H9 (cell line): ENCODE measurements around the gene IDH2. TPM values are rescaled to one million over a fixed set of nuclear protein-coding genes. Genes with fewer than 3 reads are reported as not detected.

Source experiments
- DNase-seq: peaks from one replicate; pipeline ENCODE4 v3.0.0-alpha.2; 2017
- H2AFZ ChIP-seq: one replicate; pipeline ENCODE4 v1.6.1; 2013; ENCODE audit warnings: mild to moderate bottlenecking, low read length, control low read depth, moderate library complexity
- H2AK5ac ChIP-seq: 2 replicates; pipeline ENCODE4 v1.6.1; 2013; ENCODE audit warnings: low read length, control low read depth, mixed read lengths; ENCODE audit not compliant: insufficient read length
- H2BK120ac ChIP-seq: one replicate; pipeline ENCODE4 v1.6.1; 2013; ENCODE audit warnings: low read depth, mild to moderate bottlenecking, low read length, control low read depth, inconsistent platforms; ENCODE audit not compliant: poor library complexity, severe bottlenecking
- H2BK12ac ChIP-seq: 2 replicates; pipeline ENCODE4 v1.6.1; 2013; ENCODE audit warnings: low read length, control low read depth, mixed read lengths, low read depth; ENCODE audit not compliant: insufficient read length
- H2BK15ac ChIP-seq: 2 replicates; pipeline ENCODE4 v1.6.1; 2013; ENCODE audit warnings: low read depth, low read length, control low read depth
- H2BK20ac ChIP-seq: one replicate; pipeline ENCODE4 v1.6.1; 2013; ENCODE audit warnings: low read depth, mild to moderate bottlenecking, low read length, control low read depth, inconsistent platforms; ENCODE audit not compliant: poor library complexity, severe bottlenecking
- H2BK5ac ChIP-seq: 2 replicates; pipeline ENCODE4 v1.6.1; 2013; ENCODE audit warnings: low read length, control low read depth, mixed read lengths; ENCODE audit not compliant: insufficient read length
- H3K14ac ChIP-seq: 2 replicates; pipeline ENCODE4 v1.6.1; 2013; ENCODE audit warnings: low read length, control low read depth; ENCODE audit not compliant: insufficient read depth
- H3K18ac ChIP-seq: 2 replicates; pipeline ENCODE4 v1.6.1; 2013; ENCODE audit warnings: low read depth, mild to moderate bottlenecking, mixed read lengths, low read length, control low read depth; ENCODE audit not compliant: insufficient read length
- H3K23ac ChIP-seq: 2 replicates; pipeline ENCODE4 v1.6.1; 2013; ENCODE audit warnings: low read length, control low read depth, mixed read lengths, low read depth; ENCODE audit not compliant: insufficient read length
- H3K23me2 ChIP-seq: 2 replicates; pipeline ENCODE4 v1.6.1; 2013; ENCODE audit warnings: low read depth, mild to moderate bottlenecking, mixed read lengths, low read length, control low read depth; ENCODE audit not compliant: insufficient read length, poor library complexity, severe bottlenecking
- H3K27ac ChIP-seq: 2 replicates; pipeline ENCODE4 v1.5.1; 2013; ENCODE audit warnings: low read length, control low read depth, mixed read lengths, low read depth; ENCODE audit not compliant: insufficient read length
- H3K27me3 ChIP-seq: 2 replicates; pipeline ENCODE4 v1.6.1; 2013; ENCODE audit warnings: low read length, control low read depth, inconsistent platforms; ENCODE audit not compliant: insufficient read depth
- H3K4ac ChIP-seq: 2 replicates; pipeline ENCODE4 v1.6.1; 2013; ENCODE audit warnings: low read depth, mild to moderate bottlenecking, control low read depth, inconsistent platforms, low read length, moderate library complexity
- H3K4me1 ChIP-seq: 2 replicates; pipeline ENCODE4 v1.6.1; 2013; ENCODE audit warnings: low read length, control low read depth, inconsistent platforms; ENCODE audit not compliant: insufficient read depth
- H3K4me2 ChIP-seq: 2 replicates; pipeline ENCODE4 v1.6.1; 2013; ENCODE audit warnings: low read length, control low read depth, mixed read lengths; ENCODE audit not compliant: insufficient read length, insufficient read depth
- H3K56ac ChIP-seq: 2 replicates; pipeline ENCODE4 v1.6.1; 2013; ENCODE audit warnings: low read depth, mild to moderate bottlenecking, mixed read lengths, low read length, control low read depth; ENCODE audit not compliant: insufficient read length
- H3K79me1 ChIP-seq: 2 replicates; pipeline ENCODE4 v1.6.1; 2013; ENCODE audit warnings: low read depth, mild to moderate bottlenecking, moderate library complexity, low read length, control low read depth, inconsistent platforms; ENCODE audit not compliant: insufficient read depth, poor library complexity, severe bottlenecking
- H3K79me2 ChIP-seq: 2 replicates; pipeline ENCODE4 v1.6.1; 2013; ENCODE audit warnings: low read length, control low read depth, inconsistent platforms; ENCODE audit not compliant: insufficient read depth
- H3K9ac ChIP-seq: 2 replicates; pipeline ENCODE4 v1.6.1; 2013; ENCODE audit warnings: low read length, control low read depth, mixed read lengths; ENCODE audit not compliant: insufficient read length; ENCODE audit errors: extremely low read depth
- H3K9me3 ChIP-seq: one replicate; pipeline ENCODE4 v1.6.1; 2013; ENCODE audit warnings: low read depth, low read length, inconsistent platforms; ENCODE audit not compliant: control insufficient read depth
- H3T11ph ChIP-seq: one replicate; pipeline ENCODE4 v1.6.1; 2013; ENCODE audit warnings: mild to moderate bottlenecking, low read length, control low read depth, inconsistent platforms
- H4K20me1 ChIP-seq: one replicate; pipeline ENCODE4 v1.6.1; 2013; ENCODE audit not compliant: control insufficient read depth, insufficient read length, insufficient read depth
- H4K5ac ChIP-seq: 2 replicates; pipeline ENCODE4 v1.6.1; 2013; ENCODE audit warnings: low read depth, mild to moderate bottlenecking, mixed read lengths, low read length, control low read depth; ENCODE audit not compliant: insufficient read length
- H4K8ac ChIP-seq: replicated peaks from 2 replicates; pipeline ENCODE4 v1.6.1; 2013; ENCODE audit warnings: low read length, control low read depth, mixed read lengths, low read depth; ENCODE audit not compliant: insufficient read length
- H4K91ac ChIP-seq: 2 replicates; pipeline ENCODE4 v1.6.1; 2013; ENCODE audit warnings: low read depth, mild to moderate bottlenecking, moderate library complexity, mixed read lengths, low read length, control low read depth; ENCODE audit not compliant: insufficient read length
- H3K27ac Mint-ChIP-seq, 3 experiments: 2 replicates in 2 of 3; 3 replicates in 1 of 3; pipeline ENCODE4 v1.8.0; 2020 to 2021; ENCODE audit warnings: mixed read lengths in 3 of 3, mild to moderate bottlenecking in 1 of 3, moderate library complexity in 1 of 3
- H3K27me3 Mint-ChIP-seq: 2 replicates; pipeline ENCODE4 v1.8.0; 2021; ENCODE audit warnings: low read depth, mild to moderate bottlenecking, moderate library complexity, mixed read lengths
- H3K36me3 Mint-ChIP-seq, 3 experiments: 2 replicates in 2 of 3; 3 replicates in 1 of 3; pipeline ENCODE4 v1.8.0; 2020 to 2021; ENCODE audit warnings: low read depth in 3 of 3, mixed read lengths in 3 of 3; ENCODE audit not compliant: insufficient read depth in 1 of 3
- H3K4me1 Mint-ChIP-seq, 2 experiments: 2 replicates each; pipeline ENCODE4 v1.8.0; 2020; ENCODE audit warnings: mixed read lengths in 2 of 2
- H3K4me3 Mint-ChIP-seq, 2 experiments: 2 replicates in 1 of 2; 3 replicates in 1 of 2; pipeline ENCODE4 v1.8.0; 2020 to 2021; ENCODE audit warnings: mild to moderate bottlenecking in 2 of 2, mixed read lengths in 2 of 2, moderate library complexity in 1 of 2
- H3K9me3 Mint-ChIP-seq, 2 experiments: 2 replicates in 1 of 2; 3 replicates in 1 of 2; pipeline ENCODE4 v1.8.0; 2020; ENCODE audit warnings: mild to moderate bottlenecking in 2 of 2, mixed read lengths in 2 of 2, moderate library complexity in 1 of 2
- CTCF ChIP-seq: fragments of 200-600 bp; sonication (generic); conservative IDR thresholded peaks from 3 replicates; pipeline ENCODE4 v1.8.0; 2021; ENCODE audit warnings: antibody characterized with exemption, mild to moderate bottlenecking
- WGBS: extraction: QIAGEN DNeasy Blood & Tissue Kit; methylation state at CpG from one replicate; pipeline ENCODE4 v1.1.7; 2013; ENCODE audit warnings: missing lambda C conversion rate, low lambda C conversion rate, mixed read lengths; ENCODE audit not compliant: insufficient read length; ENCODE audit errors: extremely low coverage; 5-methylcytosine and 5-hydroxymethylcytosine counted together
- total RNA-seq: library from RNA; stranded (reverse); gene quantifications from 2 replicates; pipeline ENCODE4 v1.2.1, GENCODE V29; 2021

IDH2 gene
- total RNA-seq, 1 experiment from 2014 or later, result 57.7 TPM

- WGBS, result 100% methylated on average over 1 of the region's 14 CpGs
- no peak overlapping the region for H2AK5ac ChIP-seq
- no peak for DNase-seq
- no peak overlapping the region for H4K8ac ChIP-seq
- no peak overlapping the region for H3K9ac ChIP-seq
- H3K23me2 ChIP-seq, result no peaks in the 10 kb centered on the region
- H3K27ac ChIP-seq, result no peak overlapping the region
- TF ChIP-seq CTCF, result no peak
- H3K56ac ChIP-seq, result no peak overlapping the region
- 0 out of 2 replicates have a peak, but pooled peaks cover 2% of the 10 kb centered on the region for H3K79me2 ChIP-seq
- H4K20me1 ChIP-seq, result no peaks in the 10 kb centered on the region
- H2AFZ ChIP-seq, result no peak overlapping the region
- Mint-ChIP-seq H3K9me3 (no peaks in the 10 kb centered on the region), H3K36me3 (no peaks in the 10 kb centered on the region), H3K27me3 (no peaks in the 10 kb centered on the region; the same call in 1 of the 2 replicates), H3K4me1 (peaks cover 53 to 65% of the 10 kb centered on the region in 2 experiments), H3K4me3 (no peak overlapping the region), H3K27ac (peak overlapping the region in 2 of 3 experiments; percentile 1 to 15; a peak in 4 of 7 replicates)
- no peak overlapping the region for H3T11ph ChIP-seq
- no peak overlapping the region for H2BK12ac ChIP-seq
- H2BK15ac ChIP-seq, result no peak overlapping the region
- H2BK20ac ChIP-seq, result no peak overlapping the region
- no peak overlapping the region for H2BK120ac ChIP-seq
- no peak overlapping the region for H3K4ac ChIP-seq
- no peak overlapping the region for H4K91ac ChIP-seq
- H3K14ac ChIP-seq, result no peak overlapping the region
- H3K23ac ChIP-seq, result no peak overlapping the region
- no peak overlapping the region for H4K5ac ChIP-seq
- no peak overlapping the region for H3K18ac ChIP-seq
- H2BK5ac ChIP-seq, result no peak overlapping the region
- no peaks in the 10 kb centered on the region for H3K9me3 ChIP-seq
- peaks cover 11% of the 10 kb centered on the region; the same call in 1 of the 2 replicates for H3K4me1 ChIP-seq
- no peaks in the 10 kb centered on the region for H3K79me1 ChIP-seq
- H3K27me3 ChIP-seq, result no peaks in the 10 kb centered on the region
- no peak overlapping the region for H3K4me2 ChIP-seq
These were observed 64.2 kb downstream of the IDH2 start for GRCh38 chr15:90037961-90038631.
